Right cardiac atrium (tissue), 5 donors: ENCODE data around the gene FANCC. TPM values are rescaled to one million over a fixed set of nuclear protein-coding genes. Genes with fewer than 3 reads are reported as not detected.

Experiments used
- ATAC-seq, 2 donors: fragments of 200-7000 bp; cut with Tn5 transposase; one replicate each; pipeline versions ENCODE4 v1.8.0 to v1.9.1; 2020; ENCODE audit warnings: moderate library complexity in 2 of 2, mild to moderate bottlenecking in 1 of 2
- DNase-seq, 3 donors: peaks; one replicate each; pipeline ENCODE4 v3.0.0-alpha.2; 2020
- H3K27ac ChIP-seq: one replicate; pipeline ENCODE4 v1.5.1; 2013; ENCODE audit warnings: mild to moderate bottlenecking, low read length, control low read depth, moderate library complexity
- H3K27me3 ChIP-seq: one replicate; pipeline ENCODE4 v1.6.1; 2013; ENCODE audit not compliant: control insufficient read depth, insufficient read depth
- H3K4me1 ChIP-seq: one replicate; pipeline ENCODE4 v1.6.1; 2013; ENCODE audit warnings: low read length; ENCODE audit not compliant: control insufficient read depth, insufficient read depth
- H3K4me3 ChIP-seq: one replicate; pipeline ENCODE4 v1.5.1; 2013; ENCODE audit warnings: low read length, control low read depth
- H3K9me3 ChIP-seq: one replicate; pipeline ENCODE4 v1.6.1; 2013; ENCODE audit warnings: low read length; ENCODE audit not compliant: control insufficient read depth
- WGBS: extraction: QIAGEN DNeasy Blood & Tissue Kit; methylation state at CpG from one replicate; pipeline ENCODE4 v1.1.7; 2013; 5-methylcytosine and 5-hydroxymethylcytosine counted together
- intact Hi-C, 4 donors: fragments of 100-400 bp; cut with DNase I; formaldehyde crosslinking; loops; one replicate each; pipeline versions ENCODE4 v1.11.0 to v1.14.0; 2022 to 2023
- polyA plus RNA-seq: library from polyadenylated mRNA; stranded (reverse); fragments of 200-250 nt; gene quantifications from one replicate; pipeline ENCODE4 v1.2.3, GENCODE V29; 2013
- total RNA-seq, 4 donors: library from RNA; stranded (reverse); fragmentation: NEBNext Ultra II Directional; extraction: Animal tissue kit (Norgen Biotek cat#: 25700); gene quantifications; one replicate each; pipeline ENCODE4 v1.2.1, GENCODE V29; 2021
- donor health status: healthy with polysubstance abuse.
- donor health status: DM: no; HTN: yes; CAD: no.
- donor health status: DM: no; HTN: no; CAD: no.
- donor health status: DM: no; HTN: yes; CAD: no; lungs with severe emphysema.
- donor health status: DM: yes; HTN: yes; CAD: no.

FANCC gene
- total and polyA plus RNA-seq, 5 donors, result 3.2 to 6.6 (median 4.3) TPM

DNA sequence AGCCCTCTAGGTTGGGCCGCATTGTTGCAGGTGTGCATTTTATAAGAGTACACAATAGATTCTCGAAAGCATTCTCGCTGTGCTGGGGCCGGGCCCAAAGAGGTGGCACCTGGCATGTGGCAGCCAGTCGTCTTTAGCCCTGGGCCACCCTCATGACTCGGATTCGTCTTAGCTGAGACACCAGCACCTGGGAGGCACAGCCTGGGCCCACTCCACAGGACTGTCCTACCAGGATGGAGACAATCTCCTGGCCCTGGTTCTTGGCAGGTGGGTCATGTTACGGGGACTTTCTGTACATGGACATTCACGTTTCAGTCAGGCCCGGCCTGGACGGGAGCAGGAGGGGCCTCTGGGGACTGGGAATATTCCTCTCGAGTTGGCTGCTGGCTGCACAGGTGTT is 212.5 kb downstream of the FANCC start:
- WGBS, result 86% methylated on average over 12 of the region's 12 CpGs
- Histone ChIP-seq H3K27me3 (no peaks in the 10 kb centered on the region), H3K27ac (no peak overlapping the region), H3K4me1 (peaks cover 4% of the 10 kb centered on the region), H3K4me3 (no peak overlapping the region), H3K9me3 (no peaks in the 10 kb centered on the region)
- DNase-seq (peak in 1 of 3 donors; percentile 51), ATAC-seq (no peak)
- intact Hi-C loops, result no loop called here

DNA sequence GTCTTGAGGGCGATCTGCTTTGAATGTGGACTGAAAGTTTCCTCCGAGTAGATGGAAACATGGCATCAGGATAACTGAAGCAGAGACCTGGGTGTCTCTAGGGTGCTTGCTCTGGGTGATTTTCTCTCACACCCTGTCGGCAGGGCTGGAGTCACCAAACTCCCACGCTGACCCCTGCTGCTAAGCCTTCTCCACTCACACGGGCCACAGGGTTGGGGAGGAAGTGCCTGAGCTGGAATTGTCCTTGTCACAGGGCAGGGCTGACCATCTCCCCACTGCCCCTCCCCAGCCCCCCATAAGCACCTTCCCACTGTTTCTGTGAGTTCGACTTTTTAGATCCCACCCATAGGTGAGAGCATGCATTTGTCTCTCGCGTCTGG is 212.9 kb downstream of the FANCC start:
- no peak for ATAC-seq

DNA sequence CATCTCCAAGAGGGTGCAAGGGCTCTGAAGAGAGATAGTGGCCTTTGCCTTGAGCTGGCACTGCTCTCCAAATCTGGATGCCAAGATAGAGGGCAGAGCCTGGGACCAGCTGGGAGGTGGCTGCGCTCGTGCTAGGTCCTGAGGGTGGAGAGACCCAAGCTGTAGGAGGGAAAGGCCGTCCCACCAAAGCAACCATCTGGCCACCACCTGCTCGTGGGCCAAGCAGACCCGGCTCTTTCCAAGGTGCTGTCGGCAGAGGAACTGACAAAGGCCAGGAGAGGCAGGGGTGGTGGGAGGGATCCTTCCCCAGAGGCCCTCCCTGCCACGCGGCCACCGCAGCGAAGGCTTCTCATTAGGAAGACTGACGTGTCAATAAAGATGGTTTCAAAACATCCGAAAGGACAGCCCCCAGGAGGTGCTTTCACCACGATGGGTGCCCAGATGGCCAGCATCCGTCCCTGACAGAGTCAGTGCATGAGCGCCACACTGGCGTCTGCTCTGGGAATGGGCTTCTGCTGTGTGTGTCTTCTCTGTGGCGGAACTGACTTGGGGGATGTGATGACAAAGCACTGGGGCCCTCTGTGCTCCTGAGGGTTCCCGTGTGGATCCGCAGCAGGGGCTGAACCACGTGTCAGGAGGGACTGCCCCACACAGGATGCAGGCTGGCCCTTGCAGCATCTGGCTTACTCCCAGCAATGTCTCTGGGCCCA is 213.5 kb downstream of the FANCC start:
- DNase-seq, result peak in 1 of 3 donors; percentile 62
- peak; percentile 20 to 23 for ATAC-seq
- 57% methylated on average over 20 of the region's 20 CpGs for WGBS
- Histone ChIP-seq H3K4me1 (peaks cover 4% of the 10 kb centered on the region), H3K27me3 (no peaks in the 10 kb centered on the region), H3K9me3 (no peaks in the 10 kb centered on the region), H3K27ac (no peak overlapping the region), H3K4me3 (no peak overlapping the region)
- intact Hi-C loops, result no loop called here

More for the DNA sequence above, 212.9 kb downstream of the FANCC start:
- Histone ChIP-seq H3K27ac (no peak overlapping the region), H3K27me3 (no peaks in the 10 kb centered on the region), H3K4me3 (no peak overlapping the region), H3K9me3 (no peaks in the 10 kb centered on the region), H3K4me1 (peaks cover 4% of the 10 kb centered on the region)
- DNase-seq, result no peak
- intact Hi-C loops, result no loop called here
- WGBS, result 72% methylated on average over 8 of the region's 8 CpGs

DNA sequence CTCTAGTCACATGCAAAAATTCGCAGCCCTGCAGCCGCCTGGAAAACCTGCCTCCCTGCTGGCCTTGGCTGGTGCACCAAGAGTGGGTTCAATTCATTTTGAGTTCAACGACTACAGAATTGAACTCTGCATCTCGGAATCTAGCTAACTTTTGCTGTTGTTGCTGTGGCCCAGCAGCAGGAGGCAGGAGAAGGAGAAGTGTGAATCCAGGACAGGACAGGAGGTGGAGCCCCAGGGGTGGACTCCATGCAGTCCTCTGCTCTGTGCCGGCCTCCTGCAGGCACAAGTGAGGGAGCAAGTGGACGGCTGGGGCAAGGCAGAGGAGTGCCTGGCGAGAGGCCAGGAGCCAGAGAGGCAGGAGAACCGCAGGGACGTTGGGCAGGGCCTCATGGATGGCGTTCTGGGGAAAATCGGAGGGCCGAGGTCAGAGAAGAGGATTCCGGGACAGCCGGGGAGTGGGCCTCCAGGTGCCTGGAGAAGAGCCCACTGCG is 214.2 kb downstream of the FANCC start:
- H3K27me3 ChIP-seq, result no peaks in the 10 kb centered on the region
- H3K4me3 ChIP-seq, result no peak overlapping the region
- no peaks in the 10 kb centered on the region for H3K9me3 ChIP-seq
- intact Hi-C loops, result no loop called here
- 66% methylated on average over 15 of the region's 15 CpGs for WGBS
- H3K4me1 ChIP-seq, result peaks cover 4% of the 10 kb centered on the region
- ATAC-seq, result peak; percentile 13 to 15
- peak in 2 of 3 donors; percentile 73 to 82 for DNase-seq
- H3K27ac ChIP-seq, result no peak overlapping the region

DNA sequence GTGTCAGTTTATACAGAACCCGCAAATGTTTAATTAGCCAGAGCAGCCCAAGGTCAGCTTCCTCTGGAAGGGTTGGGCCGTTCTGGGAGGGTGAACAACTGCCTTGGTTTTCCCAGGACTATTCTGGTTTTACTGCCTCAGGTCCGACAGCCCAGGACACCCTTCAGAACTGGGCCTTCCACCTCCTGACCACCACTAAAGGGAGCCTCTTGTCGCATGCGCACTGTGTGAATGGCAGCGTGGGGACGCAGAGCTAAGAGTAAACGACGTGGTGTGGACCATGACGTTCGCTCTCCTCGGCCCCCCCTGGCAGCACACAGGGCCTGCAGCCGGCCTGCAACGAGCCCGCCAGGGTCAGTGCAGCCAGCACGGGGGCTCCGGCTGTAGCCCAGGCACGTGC is 214.9 kb downstream of the FANCC start:
- H3K27ac ChIP-seq, result no peak overlapping the region
- H3K27me3 ChIP-seq, result no peaks in the 10 kb centered on the region
- intact Hi-C loops, result no loop called here
- ATAC-seq (no peak), DNase-seq (peak in 1 of 3 donors; percentile 36)
- 85% methylated on average over 18 of the region's 18 CpGs for WGBS
- peaks cover 4% of the 10 kb centered on the region for H3K4me1 ChIP-seq
- no peak overlapping the region for H3K4me3 ChIP-seq
- H3K9me3 ChIP-seq, result no peaks in the 10 kb centered on the region

DNA sequence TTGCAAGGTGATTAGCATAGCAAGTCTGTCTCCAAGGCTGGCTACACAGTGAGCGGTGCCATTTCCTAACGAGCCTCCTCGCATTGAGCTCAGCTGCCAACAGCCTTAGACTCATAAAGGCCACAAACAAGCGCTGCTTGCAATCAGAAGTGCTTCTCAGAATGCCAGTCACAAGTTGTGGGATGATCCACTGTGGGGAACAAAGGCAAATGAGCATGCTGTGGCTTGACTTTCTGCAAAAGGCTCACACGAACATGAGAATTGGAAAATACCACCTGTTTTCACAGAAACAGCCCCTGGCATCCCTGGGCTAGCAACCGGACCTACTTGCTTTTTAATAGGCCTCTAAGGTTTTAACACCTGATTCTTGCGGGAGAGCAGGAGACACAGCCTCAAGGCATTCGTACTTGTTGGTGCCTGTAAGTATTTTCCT is 215.5 kb downstream of the FANCC start:
- Histone ChIP-seq H3K4me1 (peaks cover 4% of the 10 kb centered on the region), H3K27me3 (no peaks in the 10 kb centered on the region), H3K9me3 (no peaks in the 10 kb centered on the region), H3K27ac (no peak overlapping the region), H3K4me3 (no peak overlapping the region)
- intact Hi-C loops, result no loop called here
- DNase-seq (peak in 1 of 3 donors; percentile 3), ATAC-seq (no peak)
- 82% methylated on average over 8 of the region's 8 CpGs for WGBS

DNA sequence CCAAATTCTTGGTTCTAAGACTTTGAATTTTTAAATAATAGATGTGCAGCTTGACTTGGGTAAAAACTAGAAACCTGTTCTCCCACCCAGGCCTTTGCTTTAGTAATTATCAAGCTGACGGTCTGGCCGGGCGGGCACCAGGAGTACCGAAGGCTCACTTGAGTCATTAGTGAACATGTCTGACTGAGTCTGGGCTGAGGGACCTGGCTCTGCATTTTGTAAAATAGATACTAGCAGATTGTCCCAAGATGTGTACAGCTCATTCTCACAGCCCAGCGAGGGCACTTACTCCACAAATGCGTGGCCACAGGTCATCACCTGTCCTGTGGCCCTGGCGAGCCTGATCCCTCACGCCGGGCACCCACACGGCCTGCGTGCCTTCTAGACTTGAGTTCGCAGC is 216.2 kb downstream of the FANCC start:
- WGBS, result 96% methylated on average over 12 of the region's 12 CpGs
- no peak overlapping the region for H3K27ac ChIP-seq
- peaks cover 4% of the 10 kb centered on the region for H3K4me1 ChIP-seq

DNA sequence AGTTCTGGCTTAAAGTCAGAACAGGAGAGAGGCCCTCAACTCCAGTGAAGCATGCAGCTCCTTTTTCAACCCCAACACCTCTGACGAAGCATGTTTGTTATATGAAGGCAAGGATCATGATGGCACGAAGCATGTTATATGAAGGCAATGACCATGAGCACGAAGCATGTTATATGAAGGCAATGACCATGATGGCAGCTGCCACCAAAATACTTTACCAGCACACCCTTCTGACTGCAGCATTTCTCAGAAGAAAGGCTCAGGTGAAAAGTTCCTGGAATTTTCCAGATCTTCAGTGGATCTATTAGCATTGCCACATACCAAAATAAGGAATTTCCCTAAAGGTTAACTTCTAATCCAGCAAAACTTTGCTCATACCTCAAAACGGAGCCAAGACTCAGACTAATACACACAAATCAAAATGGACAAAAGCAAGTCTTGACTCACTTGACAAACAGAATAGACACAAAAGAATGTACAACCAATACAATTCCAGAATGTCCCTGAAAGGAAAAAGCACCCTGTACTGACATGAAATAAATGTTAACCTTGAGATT is 217.4 kb downstream of the FANCC start:
- Histone ChIP-seq H3K27me3 (no peaks in the 10 kb centered on the region), H3K4me1 (peaks cover 6% of the 10 kb centered on the region), H3K4me3 (no peak overlapping the region), H3K9me3 (no peaks in the 10 kb centered on the region), H3K27ac (no peak overlapping the region)
- intact Hi-C loops, result no loop called here
- WGBS, result 89% methylated on average over 4 of the region's 4 CpGs
- DNase-seq (no peak), ATAC-seq (no peak)

More for the DNA sequence above, 216.2 kb downstream of the FANCC start:
- intact Hi-C loops, result no loop called here
- H3K27me3 ChIP-seq, result no peaks in the 10 kb centered on the region
- H3K4me3 ChIP-seq, result no peak overlapping the region
- DNase-seq, result peak in 1 of 3 donors; percentile 12
- no peaks in the 10 kb centered on the region for H3K9me3 ChIP-seq
- no peak for ATAC-seq

DNA sequence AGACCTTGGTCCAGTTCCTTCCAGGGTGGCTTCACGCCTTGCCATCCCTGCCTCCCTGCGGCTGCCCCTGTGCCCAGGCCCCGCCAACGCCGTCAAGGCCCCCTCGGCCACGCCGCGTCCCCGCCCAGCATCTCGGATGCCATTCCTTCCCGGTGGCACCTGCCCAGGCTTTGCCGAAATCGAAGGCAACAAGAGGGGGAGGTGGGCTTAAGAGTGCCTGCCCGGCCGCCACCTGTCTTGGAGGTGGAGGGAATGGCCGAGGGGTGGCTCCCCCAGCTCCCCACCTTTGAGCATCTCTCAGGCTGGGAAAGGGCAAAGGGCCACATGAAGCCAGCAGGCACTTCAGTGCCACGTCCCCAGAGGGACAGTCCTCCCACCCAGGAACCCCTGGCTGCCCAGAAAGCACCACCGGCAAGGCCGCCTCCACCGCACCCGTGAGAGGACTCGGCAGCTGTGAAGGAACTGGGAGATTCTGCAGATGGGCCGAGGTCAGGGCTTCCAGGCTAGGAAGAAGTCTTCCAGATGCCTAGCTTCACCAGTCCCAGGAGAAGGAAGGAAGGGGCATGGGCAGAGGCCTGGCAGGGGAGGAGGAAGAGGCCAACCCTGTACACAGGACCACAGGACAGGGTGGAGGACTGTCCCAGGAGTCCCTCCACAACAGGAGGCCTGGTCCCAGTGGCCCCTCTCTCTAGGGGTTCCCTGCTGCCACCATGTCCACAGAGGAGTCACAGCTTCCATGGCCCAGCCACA is 218.0 kb downstream of the FANCC start:
- H3K27me3 ChIP-seq, result no peaks in the 10 kb centered on the region
- H3K4me1 ChIP-seq, result peaks cover 6% of the 10 kb centered on the region
- H3K4me3 ChIP-seq, result no peak overlapping the region
- intact Hi-C loops, result no loop called here
- WGBS, result 93% methylated on average over 24 of the region's 24 CpGs
- ATAC-seq (no peak), DNase-seq (peak in 1 of 3 donors; percentile 62)
- H3K9me3 ChIP-seq, result no peaks in the 10 kb centered on the region
- no peak overlapping the region for H3K27ac ChIP-seq

DNA sequence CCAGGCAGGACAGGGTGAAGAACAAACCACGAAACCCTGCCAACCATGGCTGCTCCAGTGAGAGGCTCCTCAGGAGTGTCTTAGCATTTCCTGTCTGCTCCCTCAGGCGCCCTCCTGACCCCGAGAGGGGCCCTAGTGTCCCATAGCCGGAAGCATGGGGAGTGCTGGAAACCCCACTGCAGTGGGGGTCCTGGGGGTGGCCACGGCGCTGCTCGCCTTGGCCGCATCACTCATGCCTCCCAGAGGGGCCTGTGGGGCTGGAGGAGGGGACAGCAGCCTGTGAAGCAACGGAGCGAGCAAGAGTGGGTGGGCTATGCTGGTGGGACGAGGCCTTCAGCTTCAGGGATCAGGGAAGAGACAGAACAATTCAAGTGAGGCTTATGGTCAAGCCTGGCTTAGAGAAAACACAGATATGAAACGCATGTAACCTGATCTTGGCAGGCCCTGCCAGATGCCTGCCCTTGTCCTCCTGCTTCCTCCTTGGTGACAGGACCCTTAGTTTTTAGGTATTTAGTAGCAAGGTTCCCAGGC is 219.1 kb downstream of the FANCC start:
- H3K4me3 ChIP-seq, result no peak overlapping the region
- H3K27ac ChIP-seq, result no peak overlapping the region
- DNase-seq, result peak in 1 of 3 donors; percentile 42
- WGBS, result 64% methylated on average over 12 of the region's 12 CpGs
- no peaks in the 10 kb centered on the region for H3K9me3 ChIP-seq
- no peaks in the 10 kb centered on the region for H3K27me3 ChIP-seq
- intact Hi-C loops, result no loop called here
- H3K4me1 ChIP-seq, result peaks cover 2% of the 10 kb centered on the region
- ATAC-seq, result peak in 1 of 2 donors; percentile 2

DNA sequence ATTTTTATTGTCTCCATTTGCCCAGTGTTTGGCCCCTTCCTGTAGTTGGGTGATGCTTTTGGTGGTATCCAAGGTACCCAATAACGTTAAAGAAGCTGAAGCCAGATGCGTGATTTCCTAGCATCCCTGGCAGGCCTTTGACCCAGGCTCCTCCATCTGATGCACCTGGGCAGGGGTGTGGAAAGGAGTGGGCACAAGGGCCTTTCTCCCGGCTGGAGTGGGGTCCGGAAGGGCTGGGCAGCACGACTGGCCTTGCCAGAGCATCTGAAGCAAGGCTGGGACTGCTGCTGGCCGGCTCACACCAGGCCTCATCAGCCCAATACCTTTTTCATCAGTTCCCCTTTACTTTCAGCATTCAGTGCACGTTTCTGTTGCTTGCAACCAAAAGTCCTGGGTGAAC is 220.2 kb downstream of the FANCC start:
- intact Hi-C loops, result no loop called here
- H3K27ac ChIP-seq, result no peak overlapping the region
- ATAC-seq, result no peak
- no peaks in the 10 kb centered on the region for H3K9me3 ChIP-seq
- no peak overlapping the region for H3K4me3 ChIP-seq
- 91% methylated on average over 7 of the region's 7 CpGs for WGBS
- peak in 1 of 3 donors; percentile 26 for DNase-seq
- peaks cover 6% of the 10 kb centered on the region for H3K4me1 ChIP-seq
- H3K27me3 ChIP-seq, result no peaks in the 10 kb centered on the region
